HUDEP-2 (cell line): ENCODE results near the gene ANKRD55.
"Not testable (repeated sequence)": the region's sequence is repeated elsewhere in the genome, so short reads cannot be mapped to it uniquely, and the experiment has no call there.

Experiments used
- DNase-seq, 76 experiments: peaks; one replicate each; lab custom pipeline; 2025; ENCODE audit not compliant: unreplicated experiment in 76 of 76; lab: John Stamatoyannopoulos, UW

Gene ANKRD55

DNA sequence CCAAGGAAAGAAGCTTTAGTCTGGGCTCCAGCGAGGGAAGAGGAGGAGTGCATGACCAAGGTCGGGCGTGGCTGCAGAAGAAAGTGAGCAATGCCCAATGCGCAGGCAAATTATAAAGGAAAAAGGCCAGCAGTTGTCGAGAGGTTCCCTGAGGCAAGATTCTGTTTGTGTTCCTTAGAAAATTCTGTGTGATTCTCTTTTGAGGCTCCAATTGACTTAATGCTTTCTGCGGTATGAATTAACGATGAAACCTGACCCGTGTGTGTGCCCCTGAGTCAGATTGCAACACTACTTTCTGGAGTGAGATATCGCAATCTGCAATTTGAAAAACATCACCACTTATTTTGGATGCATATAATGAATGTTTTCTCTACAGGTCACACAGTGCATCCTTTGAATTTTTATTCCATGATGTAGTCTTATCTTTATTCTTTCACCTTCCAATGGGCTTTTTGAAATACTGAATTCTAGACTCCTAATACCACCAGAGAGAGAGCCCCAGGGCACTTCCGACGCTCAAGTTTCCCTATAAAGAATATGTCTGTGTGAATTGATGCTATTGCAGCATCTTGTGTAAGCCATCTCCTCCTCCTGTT is 120.5 kb downstream of the ANKRD55 start:
- DNase-seq = no peak

- no peak for DNase-seq
Observed at GRCh38 chr5:56111404-56111781, 121.7 kb downstream of the ANKRD55 start.

DNA sequence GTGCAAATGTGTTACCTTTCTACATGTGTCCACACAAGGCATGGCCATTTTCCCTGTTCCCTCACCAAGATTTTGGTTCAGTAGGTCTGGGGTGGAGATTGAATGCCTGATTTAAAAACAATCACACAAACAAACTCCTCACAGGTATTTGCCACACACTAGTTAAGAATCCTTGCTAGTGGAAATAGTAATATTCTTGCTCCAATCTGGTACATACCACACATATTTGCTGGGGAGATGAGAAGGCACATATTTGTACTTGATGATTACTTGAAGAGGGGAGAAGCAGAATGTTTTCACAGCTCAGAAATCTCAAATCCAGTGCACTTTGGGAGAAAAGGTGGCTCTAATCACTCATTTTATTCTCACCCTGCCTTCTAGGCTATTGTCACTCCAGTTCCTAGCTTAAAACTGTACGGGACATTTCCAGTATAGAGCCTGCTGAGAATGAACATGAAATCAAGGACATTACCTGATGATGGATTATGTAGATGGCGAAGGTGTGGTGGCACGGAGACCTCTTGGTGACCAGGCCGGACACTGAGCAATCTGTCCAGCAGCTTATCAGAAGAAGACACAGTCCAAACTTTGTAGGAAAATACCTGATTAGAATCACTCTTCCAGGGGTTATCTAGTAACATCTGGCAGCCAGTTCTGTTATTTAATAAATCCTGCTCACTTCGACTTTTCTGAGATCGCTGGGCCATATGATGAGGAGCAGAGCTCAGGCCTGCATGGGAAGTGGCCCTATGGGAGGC is 122.3 kb downstream of the ANKRD55 start:
- no peak for DNase-seq

DNA sequence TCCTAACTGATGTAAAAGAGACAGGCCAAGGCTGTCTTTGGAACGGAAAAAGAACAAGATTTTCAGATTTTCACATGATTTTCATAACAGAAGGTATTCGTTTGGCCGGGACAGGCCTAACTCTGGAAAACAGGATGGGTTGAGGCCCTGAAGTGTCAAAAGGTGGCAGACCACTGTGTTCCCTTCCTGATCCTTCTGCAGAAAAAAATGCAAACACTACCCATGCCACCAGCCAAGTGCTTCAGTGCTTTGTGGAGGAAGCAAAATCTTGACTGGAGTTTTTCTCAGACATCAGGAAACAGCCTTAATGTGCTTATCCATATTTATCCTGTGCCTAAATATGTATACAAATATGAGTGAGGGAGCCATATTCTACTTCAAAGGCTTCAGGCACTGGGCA is 124.9 kb downstream of the ANKRD55 start:
- DNase-seq = no peak

DNA sequence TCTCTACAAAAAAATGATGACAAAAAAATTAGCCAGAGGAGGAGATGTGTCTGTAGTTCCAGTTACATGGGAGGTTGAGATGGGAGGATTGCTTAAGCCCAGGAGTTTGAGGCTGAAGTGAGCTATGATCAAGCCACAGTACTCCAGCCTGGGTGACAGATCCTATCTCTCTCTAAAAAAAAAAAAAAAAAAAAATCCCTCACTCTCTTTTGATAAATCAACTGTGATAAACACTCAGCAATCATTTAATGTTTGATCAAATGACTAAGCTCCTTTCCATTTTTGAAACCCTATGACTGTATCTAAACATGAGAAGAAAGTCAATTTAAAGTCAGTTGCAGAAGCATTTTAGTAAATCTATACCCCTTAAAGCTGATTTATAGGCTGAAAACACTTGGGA is 126.3 kb downstream of the ANKRD55 start:
- DNase-seq = no peak

DNA sequence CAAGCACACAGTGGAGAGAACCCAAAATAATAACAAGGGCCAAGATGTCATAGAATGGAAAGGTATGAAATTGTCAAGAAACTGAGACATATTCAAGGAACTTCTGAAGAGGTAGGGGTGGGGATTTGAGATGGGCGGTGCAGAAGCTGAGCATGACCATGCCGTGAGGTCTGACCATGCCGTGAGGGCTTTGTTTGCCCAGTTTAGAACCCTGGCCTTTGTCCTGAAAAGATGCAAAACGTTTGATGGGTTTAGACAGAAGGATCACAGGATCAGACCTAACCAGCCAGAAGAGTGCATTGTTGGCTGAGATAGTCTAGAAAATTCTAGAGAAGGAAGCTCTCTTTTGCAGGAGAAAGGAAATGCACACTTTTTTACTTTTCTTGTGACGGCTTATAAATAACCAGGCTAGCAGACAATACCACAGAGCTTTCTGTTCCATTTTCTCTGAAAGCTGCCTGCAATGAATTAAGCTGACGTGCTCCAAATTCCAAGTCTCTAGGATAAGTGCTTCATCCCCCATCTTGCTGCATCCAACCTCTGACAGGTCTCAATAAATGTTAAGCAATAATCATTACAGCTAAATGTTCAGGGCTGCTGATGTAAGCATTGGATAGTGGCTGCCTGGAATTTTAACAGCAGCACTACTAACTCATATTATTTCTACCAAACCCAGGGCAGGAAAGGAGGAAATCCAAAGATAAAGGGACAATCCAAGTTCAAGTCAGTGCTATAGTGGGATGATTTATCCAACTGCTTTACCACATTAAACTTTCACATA is 127.4 kb downstream of the ANKRD55 start:
- no peak for DNase-seq

GRCh38 chr5:56102889-56103288 is 130.2 kb downstream of the ANKRD55 start:
- DNase-seq = no peak

GRCh38 chr5:56102207-56102606 is 130.9 kb downstream of the ANKRD55 start:
- not testable (repeated sequence) for DNase-seq

DNA sequence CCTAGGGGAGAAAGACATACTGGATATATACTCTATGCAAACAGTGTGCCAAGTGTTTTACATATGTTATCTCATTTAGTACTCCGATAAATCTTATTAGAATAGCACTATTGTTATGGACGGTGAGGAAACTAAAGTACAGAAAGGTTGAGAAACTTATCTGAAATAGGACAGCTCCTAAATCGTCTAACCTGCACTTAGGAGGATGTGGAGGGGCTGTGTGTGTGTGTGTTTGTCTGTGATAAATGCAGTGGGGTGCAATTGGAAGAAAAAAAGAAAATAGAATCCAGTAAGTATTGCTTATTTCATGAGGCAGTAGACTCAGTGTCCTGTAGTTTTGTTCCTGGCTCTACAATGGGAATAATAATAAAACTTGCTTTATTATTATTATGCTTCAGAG is 131.9 kb downstream of the ANKRD55 start:
- no peak for DNase-seq

DNA sequence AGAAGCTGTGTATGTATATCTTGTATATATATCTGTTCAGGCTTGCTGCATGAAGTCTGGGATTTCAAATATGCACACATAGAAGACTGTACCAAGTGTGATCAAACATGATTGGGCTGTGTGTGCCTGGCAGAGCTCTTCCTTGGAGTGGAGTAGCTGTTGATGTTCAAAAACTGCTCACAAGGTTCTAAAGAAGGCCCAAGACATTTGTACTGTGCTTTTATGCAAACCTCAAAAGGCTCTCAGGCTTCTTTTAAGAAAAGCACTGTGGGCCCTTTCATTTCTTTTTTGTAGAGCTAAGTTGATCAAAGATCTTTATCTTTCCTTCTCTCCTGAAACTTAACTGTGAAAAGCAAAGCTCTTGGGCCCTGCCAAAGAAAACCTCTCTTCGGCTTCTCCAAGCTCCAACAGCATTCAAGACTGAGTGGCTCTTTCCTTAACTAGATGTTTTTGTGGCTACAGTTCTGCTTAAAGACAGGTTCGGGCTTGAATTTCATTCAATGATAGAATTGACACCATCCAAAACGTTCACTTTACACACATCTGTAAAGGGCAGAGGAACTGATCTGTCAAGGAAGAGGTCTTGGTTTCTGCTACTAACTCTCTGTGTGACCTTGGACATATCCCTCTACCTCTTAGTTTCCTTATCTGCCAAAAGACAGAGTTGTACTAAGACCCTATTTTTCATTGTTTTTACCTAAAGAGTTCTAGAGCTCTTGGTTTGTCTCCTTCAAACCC is 132.5 kb downstream of the ANKRD55 start:
- no peak for DNase-seq

DNA sequence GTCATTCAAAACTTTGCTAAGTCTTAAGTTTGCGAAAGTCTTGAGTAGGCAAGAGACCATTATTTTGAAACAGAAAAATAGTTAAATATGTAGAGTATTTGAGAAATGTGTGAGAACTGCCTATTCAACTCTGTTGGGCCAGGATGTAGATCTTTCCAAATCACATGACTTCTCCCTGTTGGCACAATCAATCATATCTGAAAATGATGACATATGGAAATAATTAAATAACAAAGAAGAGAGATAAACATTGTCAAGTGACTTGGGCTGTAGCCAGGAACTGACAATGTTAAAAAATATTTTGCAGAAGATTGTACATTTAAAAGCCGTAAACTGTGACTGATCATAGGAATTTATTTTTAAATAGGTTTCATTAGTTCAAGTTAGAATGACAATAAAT is 133.8 kb downstream of the ANKRD55 start:
- no peak for DNase-seq

DNA sequence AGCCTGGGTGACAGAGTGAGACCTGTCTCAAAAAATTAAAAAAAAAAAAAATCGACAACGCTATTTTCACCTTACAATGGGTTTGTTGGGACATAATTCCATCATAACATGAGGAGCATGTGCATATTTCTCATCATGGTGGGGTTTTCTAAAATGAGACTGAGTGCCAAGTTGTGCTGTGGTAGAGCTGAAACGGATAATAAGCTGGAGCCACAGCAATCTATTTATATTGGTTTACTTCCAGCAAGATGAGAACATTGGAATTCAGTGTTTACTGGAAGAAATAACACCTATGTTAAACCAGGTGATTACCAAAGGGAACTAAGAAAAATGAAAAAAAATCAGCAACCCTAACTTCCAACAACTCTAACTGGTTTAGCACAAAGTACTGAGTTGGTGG is 136.1 kb downstream of the ANKRD55 start:
- DNase-seq = no peak

DNA sequence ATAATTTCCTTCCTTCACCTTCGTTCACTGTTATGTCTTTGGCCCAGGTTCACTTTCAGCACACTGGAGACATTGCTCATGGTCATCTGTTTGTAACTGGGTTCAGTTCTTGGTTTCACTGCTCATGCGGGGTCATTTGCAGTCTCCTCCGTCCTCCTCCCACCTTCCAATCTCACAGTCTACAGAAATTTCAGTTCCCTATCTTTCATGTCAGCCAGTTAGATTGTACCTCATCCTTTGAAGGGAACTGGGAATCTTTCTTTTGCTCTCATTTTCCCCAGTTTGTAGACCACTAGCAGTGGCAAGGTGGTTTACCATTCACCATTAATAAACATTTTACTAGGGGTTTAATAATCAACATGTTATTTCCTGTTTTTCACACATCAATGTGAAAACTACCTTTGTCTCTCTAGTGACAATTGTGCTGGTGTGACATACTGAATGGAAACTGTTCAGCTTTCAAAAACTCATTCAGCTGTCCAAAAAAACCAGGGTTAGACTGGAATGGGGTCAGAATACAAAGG is 137.5 kb downstream of the ANKRD55 start:
- DNase-seq = no peak

- DNase-seq = no peak
Observed at GRCh38 chr5:56094579-56095361, 138.4 kb downstream of the ANKRD55 start.

GRCh38 chr5:56093970-56094369 is 139.2 kb downstream of the ANKRD55 start:
- no peak for DNase-seq

DNA sequence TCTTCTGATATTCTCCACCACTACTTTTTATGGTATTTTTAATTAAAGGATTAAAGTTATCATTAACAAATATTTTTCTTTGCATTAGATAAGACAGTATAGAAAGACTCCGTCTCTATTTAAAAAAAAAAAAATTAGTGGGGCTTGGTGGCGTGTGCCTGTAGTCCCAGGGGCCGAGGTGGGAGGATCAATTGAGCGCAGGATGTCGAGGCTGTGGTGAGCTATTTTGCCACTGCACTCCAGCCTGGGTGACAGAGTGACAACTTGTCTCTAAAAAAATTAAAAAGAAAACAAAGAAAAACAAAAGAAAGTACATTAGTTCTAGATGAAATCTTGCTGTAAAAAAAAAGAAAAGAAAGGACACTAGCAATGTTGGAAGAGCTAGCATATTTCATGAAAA is 141.0 kb downstream of the ANKRD55 start:
- DNase-seq = no peak

GRCh38 chr5:56091664-56092063 is 141.5 kb downstream of the ANKRD55 start:
- DNase-seq = no peak

DNA sequence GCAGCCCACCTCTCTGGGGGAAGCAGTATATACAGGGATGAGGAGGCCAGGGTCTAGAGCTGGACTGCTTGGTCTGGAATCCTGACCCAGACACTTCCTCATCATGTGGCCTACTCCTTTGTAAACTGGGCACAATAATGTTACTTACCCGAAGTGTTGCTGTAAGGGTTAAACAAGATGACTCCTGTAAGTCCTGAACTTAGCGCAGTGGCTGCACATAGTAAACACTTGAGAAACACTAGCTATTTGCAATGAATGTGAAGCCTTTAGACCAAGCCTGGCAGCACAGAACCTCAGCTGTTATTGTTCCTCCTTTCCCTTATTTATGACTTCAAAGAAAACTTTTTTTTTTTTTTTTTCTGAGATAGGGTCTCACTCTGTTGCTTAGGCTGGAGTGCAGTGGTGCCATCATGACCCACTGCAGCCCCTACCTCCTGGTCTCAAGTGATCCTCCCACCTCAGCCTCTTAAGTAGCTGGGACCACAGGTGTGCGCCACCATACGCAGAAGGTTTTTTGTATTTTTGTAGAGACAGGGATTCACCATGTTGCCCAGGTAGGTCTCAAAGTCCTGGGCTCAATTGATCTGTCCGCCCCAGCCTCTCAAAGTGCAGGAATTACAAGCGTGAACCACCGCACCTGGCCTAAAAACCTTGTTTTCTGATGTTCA is 142.2 kb downstream of the ANKRD55 start:
- no peak for DNase-seq

DNA sequence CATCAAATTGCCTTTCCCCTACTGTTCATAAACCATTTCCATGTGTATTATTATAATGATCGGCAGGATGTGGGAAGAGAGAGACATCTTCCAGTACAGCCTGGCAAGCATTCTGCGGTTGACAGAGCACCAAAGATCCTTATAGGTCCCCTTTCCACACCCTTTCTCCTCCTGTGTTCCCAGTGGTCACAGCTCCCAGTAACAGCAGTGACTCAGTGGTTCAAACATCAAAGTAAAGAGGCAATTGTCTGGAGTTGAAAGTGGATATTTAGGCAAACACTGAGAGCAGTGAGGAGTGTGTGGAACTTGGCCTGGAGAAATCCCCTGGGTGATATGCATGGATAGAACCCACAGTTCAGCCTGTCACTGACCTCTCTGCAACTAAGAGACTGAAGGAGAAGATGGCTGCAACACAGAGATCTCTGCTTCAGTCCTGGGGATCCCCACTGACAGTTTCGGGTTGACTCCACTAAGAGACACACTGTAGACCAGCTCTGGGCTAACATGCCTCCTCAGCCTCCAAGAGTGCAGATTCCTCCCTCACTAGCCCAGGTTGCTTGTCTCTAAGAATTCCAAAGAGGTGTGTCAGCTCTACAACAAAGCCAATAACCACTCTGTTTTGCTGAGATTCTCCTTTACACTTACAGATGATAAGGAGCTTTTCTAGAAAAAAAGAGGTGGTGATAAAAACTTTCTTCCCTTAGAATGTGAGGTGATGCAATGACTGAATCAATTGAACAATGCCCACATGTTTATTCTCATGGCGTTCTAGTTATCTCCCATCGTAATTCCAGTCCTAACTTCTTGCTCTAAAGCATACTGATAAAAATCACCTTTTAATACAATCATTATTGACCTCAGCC is 143.9 kb downstream of the ANKRD55 start:
- DNase-seq = no peak
